ENCODE data around the gene PCDHGA11.
"Not testable (repeated sequence)": the region's sequence is repeated elsewhere in the genome, so short reads cannot be mapped to it uniquely, and the experiment has no call there.

Gene PCDHGA11

DNA sequence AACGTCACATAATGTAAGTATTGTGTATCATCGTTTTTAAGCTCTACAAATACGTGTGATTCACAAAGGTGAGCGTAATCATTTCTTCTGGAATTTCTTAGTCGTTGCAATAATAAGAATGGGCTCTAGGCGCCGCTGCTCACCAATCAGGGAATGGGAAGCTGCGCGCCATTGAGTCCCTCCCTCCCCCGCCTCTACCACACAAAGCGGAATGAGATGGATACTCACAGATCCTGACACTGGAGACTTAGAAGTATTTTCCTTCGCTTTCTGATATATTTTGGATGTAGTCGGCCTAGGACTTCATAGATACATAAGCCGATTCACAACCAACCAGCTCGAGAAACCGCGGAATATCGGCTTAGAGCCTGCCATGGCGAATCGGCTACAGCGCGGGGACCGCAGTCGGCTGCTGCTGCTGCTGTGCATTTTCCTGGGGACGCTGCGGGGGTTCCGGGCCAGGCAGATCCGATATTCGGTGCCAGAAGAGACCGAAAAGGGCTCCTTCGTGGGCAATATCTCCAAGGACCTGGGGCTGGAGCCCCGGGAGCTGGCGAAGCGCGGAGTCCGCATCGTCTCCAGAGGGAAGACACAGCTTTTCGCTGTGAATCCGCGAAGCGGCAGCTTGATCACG lies at the start of gene PCDHGA11:
PCDHGA11 (plus strand) TSS at position 197 of the 634 bp plus-strand sequence; CDS start at position 374, 177 bp downstream.
- no peak for FAIRE-seq

DNA sequence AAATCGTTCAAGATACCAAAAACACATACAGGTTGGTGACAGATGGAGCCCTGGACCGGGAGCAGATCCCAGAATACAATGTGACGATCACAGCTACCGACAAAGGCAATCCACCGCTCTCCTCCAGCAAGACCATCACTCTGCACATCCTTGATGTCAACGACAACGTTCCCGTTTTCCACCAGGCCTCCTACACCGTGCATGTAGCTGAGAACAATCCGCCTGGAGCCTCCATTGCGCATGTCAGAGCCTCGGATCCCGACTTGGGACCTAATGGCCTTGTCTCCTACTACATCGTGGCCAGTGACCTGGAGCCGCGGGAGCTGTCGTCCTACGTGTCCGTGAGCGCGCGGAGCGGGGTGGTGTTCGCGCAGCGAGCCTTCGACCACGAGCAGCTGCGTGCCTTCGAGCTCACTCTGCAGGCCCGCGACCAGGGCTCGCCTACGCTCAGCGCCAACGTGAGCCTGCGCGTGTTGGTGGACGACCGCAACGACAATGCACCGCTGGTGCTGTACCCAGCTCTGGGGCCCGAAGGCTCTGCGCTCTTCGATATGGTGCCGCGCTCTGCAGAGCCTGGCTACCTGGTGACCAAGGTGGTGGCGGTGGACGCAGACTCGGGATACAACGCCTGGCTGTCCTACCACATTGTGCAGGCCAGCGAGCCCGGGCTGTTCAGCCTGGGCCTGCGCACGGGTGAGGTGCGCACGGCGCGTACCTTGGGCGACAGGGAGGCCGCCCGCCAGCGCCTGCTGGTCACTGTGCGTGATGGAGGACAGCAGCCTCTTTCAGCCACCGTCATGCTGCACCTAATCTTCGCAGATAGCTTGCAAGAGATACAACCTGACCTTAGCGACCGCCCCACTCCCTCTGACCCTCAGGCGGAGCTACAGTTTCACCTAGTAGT lies 49.0 kb upstream of the PCDHGA11 start:
- no peak for FAIRE-seq

DNA sequence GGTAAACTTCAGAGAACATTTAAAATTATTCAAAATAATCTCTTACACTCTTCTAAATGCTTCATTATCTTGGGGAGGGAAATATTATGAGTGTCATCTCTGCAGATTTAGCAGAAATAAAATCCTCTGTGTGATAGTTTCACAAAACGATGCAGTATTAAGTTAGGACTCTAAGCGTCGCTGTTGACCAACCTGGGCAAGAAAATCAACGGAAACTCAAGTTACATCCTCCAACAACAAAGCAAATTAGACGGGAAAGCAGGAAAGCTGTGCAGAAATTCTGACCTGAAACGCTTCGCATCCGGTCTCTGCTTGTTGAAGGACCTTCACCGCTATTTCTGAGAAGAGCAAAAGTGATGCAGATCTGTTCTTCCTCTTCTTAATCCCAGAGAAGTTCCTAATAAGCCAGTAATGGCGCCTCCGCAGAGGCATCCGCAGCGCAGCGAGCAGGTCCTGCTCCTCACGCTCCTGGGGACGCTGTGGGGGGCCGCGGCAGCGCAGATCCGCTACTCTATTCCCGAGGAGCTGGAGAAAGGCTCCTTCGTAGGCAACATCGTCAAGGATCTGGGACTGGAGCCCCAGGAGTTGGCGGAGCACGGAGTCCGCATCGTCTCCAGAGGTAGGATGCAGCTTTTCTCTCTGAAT lies 47.1 kb upstream of the PCDHGA11 start, which contains the start of gene PCDHGA6:
PCDHGA6 (plus strand) TSS at position 219 of the 645 bp plus-strand sequence; CDS start at position 412, 193 bp downstream.
- FAIRE-seq = no peak

DNA sequence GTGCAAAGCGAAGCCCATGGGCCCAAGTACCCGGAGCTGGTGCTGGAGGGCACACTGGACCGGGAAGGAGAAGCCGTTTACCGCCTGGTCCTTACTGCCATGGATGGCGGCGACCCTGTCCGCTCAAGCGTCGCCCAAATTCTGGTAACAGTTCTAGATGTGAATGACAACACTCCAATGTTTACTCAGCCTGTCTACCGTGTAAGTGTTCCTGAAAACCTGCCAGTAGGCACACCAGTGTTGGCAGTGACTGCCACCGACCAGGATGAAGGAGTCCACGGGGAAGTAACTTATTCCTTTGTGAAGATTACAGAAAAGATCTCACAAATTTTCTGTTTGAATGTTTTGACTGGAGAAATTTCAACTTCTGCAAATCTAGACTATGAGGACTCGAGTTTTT lies 46.2 kb upstream of the PCDHGA11 start:
- no peak for FAIRE-seq

DNA sequence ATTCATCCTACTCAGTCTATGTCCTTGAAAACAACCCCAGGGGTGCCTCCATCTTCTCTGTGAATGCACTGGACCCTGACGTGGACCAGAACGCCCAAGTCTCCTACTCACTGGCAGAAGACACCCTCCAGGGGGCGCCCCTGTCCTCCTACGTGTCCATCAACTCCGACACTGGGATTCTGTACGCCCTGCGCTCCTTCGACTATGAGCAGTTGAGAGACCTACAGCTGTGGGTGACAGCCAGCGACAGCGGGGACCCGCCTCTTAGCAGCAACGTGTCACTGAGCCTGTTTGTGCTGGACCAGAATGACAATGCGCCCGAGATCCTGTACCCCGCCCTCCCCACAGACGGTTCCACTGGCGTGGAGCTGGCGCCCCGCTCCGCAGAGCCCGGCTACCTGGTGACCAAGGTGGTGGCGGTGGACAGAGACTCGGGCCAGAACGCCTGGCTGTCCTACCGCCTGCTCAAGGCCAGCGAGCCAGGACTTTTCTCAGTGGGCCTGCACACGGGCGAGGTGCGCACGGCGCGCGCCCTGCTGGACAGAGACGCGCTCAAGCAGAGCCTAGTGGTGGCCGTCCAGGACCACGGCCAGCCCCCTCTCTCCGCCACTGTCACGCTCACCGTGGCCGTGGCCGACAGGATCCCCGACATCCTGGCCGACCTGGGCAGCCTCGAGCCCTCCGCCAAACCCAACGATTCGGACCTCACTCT lies 45.3 kb upstream of the PCDHGA11 start:
- FAIRE-seq = not testable (repeated sequence)

DNA sequence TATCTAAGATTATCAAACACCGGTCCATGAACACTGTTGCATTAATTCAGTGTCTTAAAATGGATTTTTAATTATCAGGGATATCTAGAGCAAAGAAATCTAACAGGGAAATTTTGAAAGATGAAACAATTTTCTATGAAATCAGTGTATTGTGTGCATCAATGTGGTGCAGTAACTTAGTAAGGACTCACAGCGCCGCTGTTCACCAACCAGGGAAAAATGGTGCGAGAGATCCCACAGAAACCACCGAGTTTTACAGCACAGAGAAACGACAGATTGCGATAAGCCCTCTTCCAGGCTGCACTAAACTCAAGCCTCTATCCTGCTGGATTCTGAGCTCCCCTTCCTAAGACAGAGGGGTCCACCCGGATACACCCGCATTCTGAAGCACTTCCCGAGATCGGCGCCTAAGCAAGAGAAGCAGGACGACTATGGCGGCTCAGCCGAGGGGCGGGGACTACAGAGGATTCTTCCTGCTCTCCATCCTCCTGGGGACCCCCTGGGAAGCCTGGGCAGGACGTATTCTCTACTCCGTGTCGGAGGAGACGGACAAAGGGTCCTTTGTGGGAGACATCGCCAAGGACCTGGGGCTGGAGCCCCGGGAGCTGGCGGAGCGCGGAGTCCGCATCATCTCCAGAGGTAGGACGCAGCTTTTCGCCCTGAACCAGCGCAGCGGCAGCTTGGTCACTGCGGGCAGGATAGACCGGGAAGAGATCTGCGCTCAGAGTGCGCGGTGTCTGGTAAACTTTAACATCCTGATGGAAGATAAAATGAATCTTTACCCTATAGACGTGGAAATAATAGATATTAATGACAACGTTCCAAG lies 38.2 kb upstream of the PCDHGA11 start, which contains the start of gene PCDHGA7:
PCDHGA7 (plus strand) TSS at position 274 of the 826 bp plus-strand sequence; CDS start at position 432, 158 bp downstream.
- FAIRE-seq = no peak

DNA sequence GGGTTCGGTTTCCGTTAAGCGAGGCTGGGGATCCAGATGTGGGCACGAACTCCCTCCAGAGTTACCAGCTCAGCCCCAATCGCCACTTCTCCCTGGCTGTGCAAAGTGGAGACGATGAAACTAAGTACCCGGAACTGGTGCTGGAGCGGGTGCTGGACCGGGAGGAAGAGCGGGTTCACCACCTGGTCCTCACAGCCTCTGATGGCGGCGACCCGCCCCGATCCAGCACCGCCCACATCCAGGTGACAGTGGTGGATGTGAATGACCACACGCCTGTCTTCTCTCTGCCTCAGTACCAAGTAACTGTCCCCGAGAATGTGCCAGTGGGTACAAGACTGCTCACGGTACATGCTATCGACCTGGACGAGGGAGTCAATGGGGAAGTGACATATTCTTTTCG lies 37.5 kb upstream of the PCDHGA11 start:
- no peak for FAIRE-seq

DNA sequence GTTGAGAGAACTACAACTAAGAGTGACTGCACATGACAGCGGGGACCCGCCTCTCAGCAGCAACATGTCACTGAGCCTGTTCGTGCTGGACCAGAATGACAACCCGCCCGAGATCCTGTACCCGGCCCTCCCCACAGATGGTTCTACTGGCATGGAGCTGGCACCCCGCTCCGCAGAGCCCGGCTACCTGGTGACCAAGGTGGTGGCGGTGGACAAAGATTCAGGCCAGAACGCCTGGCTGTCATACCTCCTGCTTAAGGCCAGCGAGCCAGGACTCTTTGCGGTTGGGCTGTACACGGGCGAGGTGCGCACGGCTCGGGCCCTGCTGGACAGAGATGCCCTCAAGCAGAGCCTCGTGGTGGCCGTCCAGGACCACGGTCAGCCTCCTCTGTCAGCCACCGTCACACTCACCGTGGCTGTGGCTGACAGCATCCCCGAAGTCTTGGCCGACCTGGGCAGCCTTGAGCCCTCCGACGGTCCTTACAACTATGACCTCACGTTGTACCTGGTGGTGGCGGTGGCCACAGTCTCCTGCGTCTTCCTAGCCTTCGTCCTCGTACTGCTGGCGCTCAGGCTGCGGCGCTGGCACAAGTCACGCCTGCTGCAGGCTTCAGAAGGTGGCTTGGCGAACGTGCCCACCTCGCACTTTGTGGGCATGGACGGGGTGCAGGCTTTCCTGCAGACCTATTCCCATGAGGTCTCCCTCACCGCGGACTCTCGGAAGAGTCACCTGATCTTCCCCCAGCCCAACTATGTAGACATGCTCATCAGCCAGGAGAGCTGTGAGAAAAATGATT lies 36.2 kb upstream of the PCDHGA11 start:
- FAIRE-seq = no peak

DNA sequence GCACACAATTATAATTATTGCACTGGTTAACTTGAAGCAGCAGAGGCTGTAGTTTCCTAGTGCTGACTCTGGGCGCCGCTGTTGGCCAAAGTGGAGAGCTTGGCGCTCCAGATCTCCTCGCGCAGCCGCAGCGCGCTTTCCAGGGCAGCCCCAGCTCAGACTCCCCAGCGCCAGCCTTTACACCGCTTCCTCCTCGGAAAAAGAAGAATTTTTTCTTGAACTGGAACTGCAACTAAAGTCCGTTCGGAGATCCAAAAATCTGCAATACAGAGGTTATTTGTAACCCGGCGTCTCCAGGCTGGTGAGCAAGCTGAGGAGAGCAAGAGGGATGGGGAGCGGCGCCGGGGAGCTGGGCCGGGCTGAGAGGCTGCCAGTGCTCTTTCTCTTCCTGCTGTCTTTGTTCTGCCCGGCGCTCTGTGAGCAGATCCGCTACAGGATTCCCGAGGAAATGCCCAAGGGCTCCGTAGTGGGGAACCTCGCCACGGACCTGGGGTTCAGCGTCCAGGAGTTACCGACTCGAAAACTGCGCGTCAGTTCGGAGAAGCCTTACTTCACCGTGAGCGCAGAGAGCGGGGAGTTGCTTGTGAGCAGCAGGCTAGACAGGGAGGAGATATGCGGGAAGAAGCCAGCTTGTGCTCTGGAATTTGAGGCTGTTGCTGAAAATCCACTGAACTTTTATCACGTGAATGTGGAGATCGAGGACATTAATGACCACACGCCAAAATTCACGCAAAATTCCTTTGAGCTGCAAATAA lies 33.1 kb upstream of the PCDHGA11 start, which contains the start of gene PCDHGB4:
PCDHGB4 (plus strand) TSS at position 142 of the 755 bp plus-strand sequence; CDS start at position 329, 187 bp downstream.
- not testable (repeated sequence) for FAIRE-seq

DNA sequence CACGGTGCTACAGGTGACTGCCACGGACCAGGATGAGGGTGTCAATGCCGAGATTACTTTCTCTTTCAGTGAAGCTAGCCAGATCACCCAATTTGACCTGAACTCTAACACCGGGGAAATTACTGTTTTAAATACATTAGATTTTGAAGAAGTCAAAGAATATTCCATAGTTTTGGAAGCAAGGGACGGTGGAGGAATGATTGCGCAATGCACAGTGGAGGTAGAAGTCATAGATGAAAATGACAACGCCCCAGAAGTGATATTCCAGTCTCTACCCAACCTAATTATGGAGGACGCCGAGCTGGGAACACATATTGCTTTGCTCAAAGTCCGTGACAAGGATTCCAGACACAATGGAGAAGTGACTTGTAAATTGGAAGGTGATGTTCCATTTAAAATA lies 32.2 kb upstream of the PCDHGA11 start:
- FAIRE-seq = no peak

DNA sequence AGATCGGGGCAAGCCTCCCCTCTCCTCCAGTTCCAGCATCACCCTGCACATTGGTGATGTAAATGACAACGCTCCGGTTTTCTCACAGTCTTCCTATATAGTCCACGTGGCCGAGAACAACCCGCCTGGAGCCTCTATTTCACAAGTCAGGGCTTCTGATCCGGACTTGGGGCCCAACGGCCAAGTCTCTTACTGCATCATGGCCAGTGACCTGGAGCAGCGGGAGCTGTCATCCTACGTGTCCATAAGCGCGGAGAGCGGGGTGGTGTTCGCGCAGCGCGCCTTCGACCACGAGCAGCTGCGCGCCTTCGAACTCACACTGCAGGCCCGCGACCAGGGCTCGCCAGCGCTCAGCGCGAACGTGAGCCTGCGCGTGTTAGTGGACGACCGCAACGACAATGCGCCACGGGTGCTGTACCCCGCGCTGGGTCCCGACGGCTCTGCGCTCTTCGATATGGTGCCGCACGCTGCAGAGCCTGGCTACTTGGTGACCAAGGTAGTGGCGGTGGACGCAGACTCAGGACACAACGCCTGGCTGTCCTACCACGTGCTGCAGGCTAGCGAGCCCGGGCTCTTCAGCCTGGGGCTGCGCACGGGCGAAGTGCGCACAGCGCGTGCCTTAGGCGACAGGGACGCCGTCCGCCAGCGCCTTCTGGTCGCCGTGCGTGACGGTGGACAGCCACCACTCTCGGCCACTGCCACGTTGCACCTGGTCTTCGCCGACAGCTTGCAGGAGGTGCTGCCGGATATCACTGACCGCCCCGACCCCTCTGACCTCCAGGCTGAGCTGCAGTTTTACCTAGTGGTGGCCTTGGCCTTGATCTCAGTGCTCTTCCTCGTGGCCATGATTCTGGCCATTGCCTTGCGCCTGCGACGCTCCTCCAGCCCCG lies 31.5 kb upstream of the PCDHGA11 start:
- FAIRE-seq = no peak

DNA sequence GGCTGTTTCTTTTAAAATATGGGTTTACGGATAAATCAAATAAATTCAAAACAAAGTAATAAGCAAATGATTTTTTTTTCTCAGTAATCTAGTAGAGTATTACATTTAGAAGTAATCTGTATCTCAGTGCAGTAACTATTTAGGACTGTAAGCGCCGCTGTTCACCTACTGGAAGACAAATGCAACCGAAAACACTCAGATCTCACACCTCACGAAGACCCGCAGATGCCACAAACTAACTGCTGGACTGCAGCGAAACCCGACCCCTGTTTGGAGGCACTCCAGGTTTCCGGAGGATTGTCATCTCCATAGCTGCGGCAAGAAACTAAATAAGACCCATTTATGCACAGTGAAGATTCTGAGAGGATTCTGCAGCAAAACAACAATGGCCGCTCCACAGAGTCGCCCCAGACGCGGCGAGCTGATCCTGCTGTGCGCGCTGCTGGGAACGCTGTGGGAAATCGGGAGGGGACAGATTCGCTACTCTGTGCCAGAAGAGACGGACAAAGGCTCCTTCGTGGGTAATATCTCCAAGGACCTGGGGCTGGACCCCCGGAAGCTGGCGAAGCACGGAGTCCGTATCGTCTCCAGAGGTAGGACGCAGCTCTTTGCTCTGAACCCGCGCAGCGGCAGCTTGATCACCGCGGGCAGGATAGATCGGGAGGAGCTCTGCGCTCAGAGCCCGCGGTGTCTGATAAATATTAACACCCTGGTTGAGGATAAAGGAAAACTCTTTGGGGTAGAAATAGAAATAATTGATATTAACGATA lies 28.2 kb upstream of the PCDHGA11 start, which contains the start of gene PCDHGA8:
PCDHGA8 (plus strand) TSS at position 205 of the 770 bp plus-strand sequence; CDS start at position 386, 181 bp downstream.
- no peak for FAIRE-seq

DNA sequence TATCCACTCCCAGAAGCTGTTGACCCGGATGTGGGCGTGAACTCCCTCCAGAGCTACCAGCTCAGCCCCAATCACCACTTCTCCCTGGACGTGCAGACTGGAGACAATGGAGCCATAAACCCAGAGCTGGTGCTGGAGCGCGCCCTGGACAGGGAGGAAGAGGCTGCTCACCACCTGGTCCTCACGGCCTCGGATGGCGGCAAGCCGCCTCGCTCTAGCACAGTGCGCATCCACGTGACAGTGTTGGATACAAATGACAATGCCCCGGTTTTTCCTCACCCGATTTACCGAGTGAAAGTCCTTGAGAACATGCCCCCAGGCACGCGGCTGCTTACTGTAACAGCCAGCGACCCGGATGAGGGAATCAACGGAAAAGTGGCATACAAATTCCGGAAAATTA lies 27.6 kb upstream of the PCDHGA11 start:
- FAIRE-seq = no peak

DNA sequence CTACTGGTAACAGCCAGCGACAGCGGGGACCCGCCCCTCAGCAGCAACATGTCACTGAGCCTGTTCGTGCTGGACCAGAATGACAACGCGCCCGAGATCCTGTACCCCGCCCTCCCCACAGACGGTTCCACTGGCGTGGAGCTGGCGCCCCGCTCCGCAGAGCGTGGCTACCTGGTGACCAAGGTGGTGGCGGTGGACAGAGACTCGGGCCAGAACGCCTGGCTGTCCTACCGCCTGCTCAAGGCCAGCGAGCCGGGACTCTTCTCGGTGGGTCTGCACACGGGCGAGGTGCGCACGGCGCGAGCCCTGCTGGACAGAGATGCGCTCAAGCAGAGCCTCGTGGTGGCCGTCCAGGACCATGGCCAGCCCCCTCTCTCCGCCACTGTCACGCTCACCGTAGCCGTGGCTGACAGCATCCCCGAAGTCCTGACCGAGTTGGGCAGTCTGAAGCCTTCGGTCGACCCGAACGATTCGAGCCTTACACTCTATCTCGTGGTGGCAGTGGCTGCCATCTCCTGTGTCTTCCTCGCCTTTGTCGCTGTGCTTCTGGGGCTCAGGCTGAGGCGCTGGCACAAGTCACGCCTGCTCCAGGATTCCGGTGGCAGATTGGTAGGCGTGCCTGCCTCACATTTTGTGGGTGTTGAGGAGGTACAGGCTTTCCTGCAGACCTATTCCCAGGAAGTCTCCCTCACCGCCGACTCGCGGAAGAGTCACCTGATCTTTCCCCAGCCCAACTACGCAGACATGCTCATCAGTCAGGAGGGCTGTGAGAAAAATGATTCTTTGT lies 26.3 kb upstream of the PCDHGA11 start:
- not testable (repeated sequence) for FAIRE-seq

DNA sequence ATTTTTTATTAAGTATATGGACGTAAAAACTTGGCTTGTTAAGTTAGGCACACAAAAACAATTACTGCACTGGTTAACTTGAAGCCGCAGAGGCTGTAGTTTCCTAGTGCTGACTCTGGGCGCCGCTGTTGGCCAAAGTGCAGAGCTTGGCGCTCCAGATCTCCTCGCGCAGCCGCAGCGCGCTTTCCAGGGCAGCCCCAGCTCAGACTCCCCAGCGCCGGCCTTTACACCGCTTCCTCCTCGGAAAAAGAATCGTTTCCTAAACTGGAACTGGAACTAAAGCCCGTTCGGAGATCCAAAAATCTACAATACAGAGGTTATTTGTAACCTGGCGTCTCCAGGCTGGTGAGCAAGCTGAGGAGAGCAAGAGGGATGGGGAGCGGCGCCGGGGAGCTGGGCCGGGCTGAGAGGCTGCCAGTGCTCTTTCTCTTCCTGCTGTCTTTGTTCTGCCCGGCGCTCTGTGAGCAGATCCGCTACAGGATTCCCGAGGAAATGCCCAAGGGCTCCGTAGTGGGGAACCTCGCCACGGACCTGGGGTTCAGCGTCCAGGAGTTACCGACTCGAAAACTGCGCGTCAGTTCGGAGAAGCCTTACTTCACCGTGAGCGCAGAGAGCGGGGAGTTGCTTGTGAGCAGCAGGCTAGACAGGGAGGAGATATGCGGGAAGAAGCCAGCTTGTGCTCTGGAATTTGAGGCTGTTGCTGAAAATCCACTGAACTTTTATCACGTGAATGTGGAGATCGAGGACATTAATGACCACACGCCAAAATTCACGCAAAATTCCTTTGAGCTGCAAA lies 22.9 kb upstream of the PCDHGA11 start, which contains the start of gene PCDHGB5:
PCDHGB5 (plus strand) TSS at position 192 of the 796 bp plus-strand sequence; CDS start at position 373, 181 bp downstream.
- FAIRE-seq = not testable (repeated sequence)

DNA sequence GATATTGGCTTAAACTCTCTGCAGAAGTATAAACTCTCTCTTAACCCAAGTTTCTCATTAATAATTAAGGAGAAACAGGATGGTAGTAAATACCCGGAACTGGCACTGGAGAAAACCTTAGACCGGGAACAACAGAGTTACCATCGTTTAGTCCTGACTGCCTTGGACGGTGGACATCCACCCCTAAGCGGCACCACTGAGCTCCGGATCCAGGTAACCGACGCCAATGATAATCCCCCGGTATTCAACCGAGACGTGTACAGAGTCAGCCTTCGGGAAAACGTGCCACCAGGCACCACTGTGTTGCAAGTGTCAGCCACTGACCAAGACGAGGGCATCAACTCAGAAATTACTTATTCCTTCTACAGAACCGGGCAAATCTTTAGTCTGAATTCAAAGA lies 22.2 kb upstream of the PCDHGA11 start:
- FAIRE-seq = no peak
